ENCODE data around the gene CLDN6.

- TF ChIP-seq CTCF (IDR thresholded peaks at IDR 0.05) = no peak
- TF ChIP-seq POLR2A (IDR thresholded peaks at IDR 0.05) = no peak
Measured at GRCh38 chr16:2966043-2966807, 51.8 kb downstream of the CLDN6 start.

Measured in right lobe of liver (tissue), 4 donors.